HG02943 (cell line): Measurements from ENCODE around the gene KBTBD13.

Experiments
- ATAC-seq: cut with Tn5 transposase; IDR thresholded peaks from one replicate; pipeline ENCODE4 v1.9.1; 2021; ENCODE audit warnings: mild to moderate bottlenecking, low read depth, moderate library complexity; ENCODE audit not compliant: unreplicated experiment

KBTBD13 gene

GRCh38 chr15:65101411-65101890 is 24.9 kb downstream of the KBTBD13 start:
- ATAC-seq: no peak

GRCh38 chr15:65101891-65102708 is 25.6 kb downstream of the KBTBD13 start:
- ATAC-seq: no peak

- ATAC-seq: no peak
These were observed 26.4 kb downstream of the KBTBD13 start for GRCh38 chr15:65102912-65103311.

GRCh38 chr15:65105038-65105437 is 28.5 kb downstream of the KBTBD13 start:
- no peak for ATAC-seq

- ATAC-seq: no peak
These were observed 29.6 kb downstream of the KBTBD13 start for GRCh38 chr15:65106011-65106590.

- ATAC-seq: no peak
These were observed 34.2 kb downstream of the KBTBD13 start for GRCh38 chr15:65110676-65111292.

- ATAC-seq: no peak
These were observed 38.5 kb downstream of the KBTBD13 start, which contains the start of gene UBAP1L for GRCh38 chr15:65115086-65115485. Gene UBAP1L, minus strand, starts transcription at chr15:65115200. Its CDS starts 8,985 bp downstream, at chr15:65106215.

- ATAC-seq: no peak
These were observed 39.0 kb downstream of the KBTBD13 start for GRCh38 chr15:65115542-65115941.
